ENCODE measurements around the gene MYO5B.

GRCh38 chr18:49795612-49796552 is 399.1 kb downstream of the MYO5B start:
- TF ChIP-seq CTCF (conservative IDR thresholded peaks at IDR 0.05) (no peak), ZFX (IDR thresholded peaks at IDR 0.05) (no peak)
